Loucy (cell line): ENCODE measurements around the gene ZNF804A.

ENCODE experiments used
- H2AFZ ChIP-seq: fragments of 200-600 bp; sonication (generic); 2 replicates; pipeline ENCODE4 v1.6.0; 2016; ENCODE audit warnings: antibody characterized with exemption, mild to moderate bottlenecking, low read length, moderate library complexity
- H3F3A ChIP-seq: fragments of 200-600 bp; 2 replicates; pipeline ENCODE4 v1.6.0; 2016; ENCODE audit warnings: antibody characterized with exemption, low read depth, mild to moderate bottlenecking
- H3K27me3 ChIP-seq: fragments of 200-600 bp; sonication (generic); 2 replicates; pipeline ENCODE4 v1.6.1; 2014; ENCODE audit warnings: low read length, mild to moderate bottlenecking; ENCODE audit not compliant: insufficient read depth, poor library complexity, severe bottlenecking
- H3K36me3 ChIP-seq: fragments of 200-600 bp; sonication (generic); 2 replicates; pipeline ENCODE4 v1.6.1; 2016; ENCODE audit warnings: low read length; ENCODE audit not compliant: insufficient read depth
- H3K4me1 ChIP-seq: fragments of 200-600 bp; sonication (generic); 2 replicates; pipeline ENCODE4 v1.5.1; 2014; ENCODE audit warnings: low read length, mild to moderate bottlenecking; ENCODE audit not compliant: insufficient read depth, poor library complexity, severe bottlenecking
- H3K4me2 ChIP-seq: fragments of 200-600 bp; sonication (generic); 2 replicates; pipeline ENCODE4 v1.6.0; 2014; ENCODE audit warnings: antibody characterized with exemption, low read length, low read depth, mild to moderate bottlenecking; ENCODE audit not compliant: poor library complexity, severe bottlenecking
- H3K4me3 ChIP-seq: fragments of 200-600 bp; sonication (generic); 2 replicates; pipeline ENCODE4 v1.5.1; 2014; ENCODE audit warnings: low read length, mild to moderate bottlenecking, mixed read lengths; ENCODE audit not compliant: poor library complexity, severe bottlenecking
- H3K79me2 ChIP-seq: fragments of 200-600 bp; sonication (generic); 2 replicates; pipeline ENCODE4 v1.6.1; 2014; ENCODE audit warnings: low read length; ENCODE audit not compliant: insufficient read depth
- H3K9ac ChIP-seq: fragments of 200-600 bp; sonication (generic); 2 replicates; pipeline ENCODE4 v1.6.0; 2014; ENCODE audit warnings: mild to moderate bottlenecking, low read depth, low read length, moderate library complexity; ENCODE audit not compliant: poor library complexity, severe bottlenecking
- H3K9me2 ChIP-seq: fragments of 200-600 bp; sonication (generic); replicated peaks from 2 replicates; pipeline ENCODE4 v1.6.1; 2016; ENCODE audit warnings: low read depth, low read length, mixed read lengths
- H3K9me3 ChIP-seq: fragments of 200-600 bp; sonication (generic); 2 replicates; pipeline ENCODE4 v1.6.1; 2014; ENCODE audit warnings: mild to moderate bottlenecking, antibody characterized with exemption, low read length, low read depth; ENCODE audit not compliant: insufficient read depth
- H4K20me1 ChIP-seq: fragments of 200-600 bp; sonication (generic); 2 replicates; pipeline ENCODE4 v1.6.0; 2014; ENCODE audit warnings: antibody characterized with exemption, low read length, mild to moderate bottlenecking; ENCODE audit not compliant: insufficient read depth, poor library complexity, severe bottlenecking
- CTCF ChIP-seq: fragments of 200-600 bp; sonication (generic); conservative IDR thresholded peaks from 2 replicates; pipeline ENCODE4 v1.5.1; 2014; ENCODE audit warnings: mild to moderate bottlenecking, antibody characterized with exemption, low read length
- EZH2phosphoT487 ChIP-seq: fragments of 200-600 bp; IDR thresholded peaks from 2 replicates; pipeline ENCODE4 v1.6.1; 2018; ENCODE audit warnings: antibody characterized with exemption, mild to moderate bottlenecking, moderate library complexity, borderline replicate concordance

Gene ZNF804A

DNA sequence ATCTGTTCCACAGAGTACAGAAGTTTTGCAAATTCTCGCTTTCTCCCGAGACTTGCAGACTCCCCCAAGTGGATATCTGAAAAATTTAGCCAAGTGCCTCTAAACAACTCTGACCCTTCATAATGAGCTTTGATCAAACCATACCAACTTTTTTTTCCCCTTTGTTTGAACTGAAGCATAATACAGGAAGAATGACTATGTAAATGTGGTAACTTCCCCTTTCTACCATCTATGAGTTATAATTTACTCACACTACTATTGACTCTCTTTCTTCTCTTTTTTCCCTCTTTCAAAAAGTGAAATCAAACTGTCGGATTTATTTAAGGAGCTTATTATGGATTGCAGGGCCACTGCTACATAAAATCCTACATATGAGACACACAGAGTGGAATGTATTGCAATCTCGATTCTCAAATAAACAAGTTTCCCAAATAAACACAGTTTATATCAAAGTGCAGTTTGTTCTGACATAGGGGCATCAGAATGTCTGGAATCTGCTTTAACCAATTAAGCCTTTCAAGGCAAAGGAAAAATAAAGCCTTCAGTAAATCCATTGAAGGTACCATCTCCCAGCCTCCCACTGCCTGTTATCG lies 1.4 kb upstream of the ZNF804A start:
- no peaks in the 10 kb centered on the region for H3F3A ChIP-seq
- H3K4me1 ChIP-seq = no peaks in the 10 kb centered on the region
- no peak overlapping the region for H3K4me2 ChIP-seq
- H3K36me3 ChIP-seq = no peaks in the 10 kb centered on the region
- H3K4me3 ChIP-seq = no peak overlapping the region
- H3K27me3 ChIP-seq = no peaks in the 10 kb centered on the region
- no peaks in the 10 kb centered on the region for H3K9me3 ChIP-seq
- no peaks in the 10 kb centered on the region for H3K79me2 ChIP-seq
- no peaks in the 10 kb centered on the region for H3K9me2 ChIP-seq
- H3K9ac ChIP-seq = no peak overlapping the region
- TF ChIP-seq CTCF = no peak
- TF ChIP-seq EZH2phosphoT487 = no peak
- H4K20me1 ChIP-seq = no peaks in the 10 kb centered on the region
- H2AFZ ChIP-seq = no peak overlapping the region

DNA sequence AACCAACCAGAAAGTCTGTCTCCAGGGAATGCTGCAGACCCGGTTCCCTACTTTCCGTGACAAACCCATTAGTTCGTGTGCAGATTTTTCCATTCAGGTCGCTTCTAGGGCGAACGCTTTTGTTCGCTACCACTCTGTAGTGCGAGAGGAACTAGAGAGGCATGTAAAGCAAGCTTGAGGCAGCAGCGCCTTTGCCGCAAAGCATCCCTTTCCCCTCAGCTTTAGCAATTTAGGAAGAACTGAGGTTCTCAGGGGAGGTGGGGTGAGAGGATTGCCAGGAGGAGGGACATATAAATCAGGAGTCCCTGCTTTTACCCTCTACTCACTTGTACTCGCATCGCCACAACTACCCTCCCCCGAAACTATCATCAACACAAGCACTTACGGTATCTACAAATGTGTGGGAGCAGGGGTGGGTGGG lies 748 bp upstream of the ZNF804A start:
- H3K9me3 ChIP-seq = no peaks in the 10 kb centered on the region
- H3K79me2 ChIP-seq = no peaks in the 10 kb centered on the region
- TF ChIP-seq CTCF = no peak
- H3K9ac ChIP-seq = no peak overlapping the region
- H3K9me2 ChIP-seq = no peaks in the 10 kb centered on the region
- no peak overlapping the region for H2AFZ ChIP-seq
- H3K4me1 ChIP-seq = no peaks in the 10 kb centered on the region
- no peaks in the 10 kb centered on the region for H3K27me3 ChIP-seq
- no peak overlapping the region for H3K4me2 ChIP-seq
- no peaks in the 10 kb centered on the region for H3K36me3 ChIP-seq
- no peak overlapping the region for H3K4me3 ChIP-seq
- H3F3A ChIP-seq = no peaks in the 10 kb centered on the region
- H4K20me1 ChIP-seq = no peaks in the 10 kb centered on the region

- Histone ChIP-seq H4K20me1 (no peaks in the 10 kb centered on the region), H3F3A (no peaks in the 10 kb centered on the region), H3K4me3 (no peak overlapping the region), H2AFZ (no peak overlapping the region), H3K9me3 (no peaks in the 10 kb centered on the region), H3K9ac (no peak overlapping the region), H3K79me2 (no peaks in the 10 kb centered on the region), H3K9me2 (no peaks in the 10 kb centered on the region), H3K4me1 (no peaks in the 10 kb centered on the region), H3K27me3 (no peaks in the 10 kb centered on the region), H3K4me2 (no peak overlapping the region), H3K36me3 (no peaks in the 10 kb centered on the region)
- TF ChIP-seq CTCF = no peak
- TF ChIP-seq EZH2phosphoT487 = no peak
Measured at GRCh38 chr2:184598002-184598315, 370 bp upstream of the ZNF804A start.
